ENCODE measurements around the gene SEMA5A. TPM values are rescaled to one million over a fixed set of nuclear protein-coding genes. Genes with fewer than 3 reads are reported as not detected.
A peak's percentile ranks its signal among the peaks of the same experiment; 100 is the strongest.

SEMA5A gene, protein sequence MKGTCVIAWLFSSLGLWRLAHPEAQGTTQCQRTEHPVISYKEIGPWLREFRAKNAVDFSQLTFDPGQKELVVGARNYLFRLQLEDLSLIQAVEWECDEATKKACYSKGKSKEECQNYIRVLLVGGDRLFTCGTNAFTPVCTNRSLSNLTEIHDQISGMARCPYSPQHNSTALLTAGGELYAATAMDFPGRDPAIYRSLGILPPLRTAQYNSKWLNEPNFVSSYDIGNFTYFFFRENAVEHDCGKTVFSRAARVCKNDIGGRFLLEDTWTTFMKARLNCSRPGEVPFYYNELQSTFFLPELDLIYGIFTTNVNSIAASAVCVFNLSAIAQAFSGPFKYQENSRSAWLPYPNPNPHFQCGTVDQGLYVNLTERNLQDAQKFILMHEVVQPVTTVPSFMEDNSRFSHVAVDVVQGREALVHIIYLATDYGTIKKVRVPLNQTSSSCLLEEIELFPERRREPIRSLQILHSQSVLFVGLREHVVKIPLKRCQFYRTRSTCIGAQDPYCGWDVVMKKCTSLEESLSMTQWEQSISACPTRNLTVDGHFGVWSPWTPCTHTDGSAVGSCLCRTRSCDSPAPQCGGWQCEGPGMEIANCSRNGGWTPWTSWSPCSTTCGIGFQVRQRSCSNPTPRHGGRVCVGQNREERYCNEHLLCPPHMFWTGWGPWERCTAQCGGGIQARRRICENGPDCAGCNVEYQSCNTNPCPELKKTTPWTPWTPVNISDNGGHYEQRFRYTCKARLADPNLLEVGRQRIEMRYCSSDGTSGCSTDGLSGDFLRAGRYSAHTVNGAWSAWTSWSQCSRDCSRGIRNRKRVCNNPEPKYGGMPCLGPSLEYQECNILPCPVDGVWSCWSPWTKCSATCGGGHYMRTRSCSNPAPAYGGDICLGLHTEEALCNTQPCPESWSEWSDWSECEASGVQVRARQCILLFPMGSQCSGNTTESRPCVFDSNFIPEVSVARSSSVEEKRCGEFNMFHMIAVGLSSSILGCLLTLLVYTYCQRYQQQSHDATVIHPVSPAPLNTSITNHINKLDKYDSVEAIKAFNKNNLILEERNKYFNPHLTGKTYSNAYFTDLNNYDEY
- total RNA-seq (ENCODE audit: unreplicated experiment), result 0.51 TPM
- long read RNA-seq, result 0 reads

DNA sequence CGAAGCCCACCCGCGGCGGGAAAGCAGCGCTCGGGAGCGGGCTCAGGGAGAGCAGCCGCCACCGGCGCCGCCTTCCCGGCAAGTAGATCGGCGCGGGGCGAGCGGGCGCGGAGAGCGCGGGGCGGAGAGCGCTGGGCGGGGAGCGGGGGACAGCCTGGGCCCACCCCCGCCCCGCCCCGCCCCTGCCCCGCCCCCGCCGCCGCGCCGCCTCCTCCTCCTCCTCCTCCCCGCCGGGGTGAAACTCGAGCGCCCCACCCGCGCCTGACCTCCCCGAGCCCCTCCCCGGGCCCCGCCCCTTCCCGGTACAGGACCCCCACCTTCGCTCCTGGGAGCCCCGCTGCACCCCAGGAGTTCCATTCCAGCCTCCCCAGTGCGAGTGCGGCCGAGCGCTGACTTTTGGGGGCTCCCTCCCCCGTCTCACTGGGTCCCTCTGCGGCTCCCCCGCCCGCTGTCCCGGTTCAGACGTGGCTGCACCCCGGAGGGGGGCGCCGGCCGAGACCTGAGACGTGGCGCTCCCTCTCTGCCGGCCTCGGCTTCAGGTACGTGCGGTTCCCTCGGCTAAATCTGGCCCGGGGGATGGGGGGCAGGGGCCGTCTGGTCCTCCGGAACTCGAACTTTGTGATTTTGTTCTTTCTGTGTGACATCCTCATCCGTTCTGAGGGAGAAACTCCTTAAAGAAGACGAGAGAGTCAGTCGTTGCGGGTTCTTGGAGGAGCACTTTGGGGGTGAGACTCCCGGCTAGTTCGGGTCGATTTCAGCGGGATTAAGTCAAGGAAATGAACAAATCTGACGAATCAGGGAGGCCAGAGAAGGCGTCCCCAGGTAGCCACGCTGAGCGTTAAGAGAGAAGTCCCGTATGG, at the start of gene SEMA5A:
SEMA5A (minus strand) TSS at position 84 of the 860 bp plus-strand sequence. CDS start 166,129 bp downstream, outside the sequence.
- Mint-ChIP-seq H3K4me3 (ENCODE audit: unreplicated experiment) (peak within 1 kb of the TSS; percentile 85), H3K27ac (ENCODE audit: unreplicated experiment) (no peak within 1 kb of the TSS)

GRCh38 chr5:9594913-9595312, 49.0 kb upstream of the SEMA5A start:
- no peaks in the 10 kb centered on the region for H3K36me3 Mint-ChIP-seq (ENCODE audit: unreplicated experiment)
- H3K4me1 Mint-ChIP-seq (ENCODE audit: low read depth, unreplicated experiment), result no peaks in the 10 kb centered on the region
- no peak overlapping the region for H3K4me3 Mint-ChIP-seq (ENCODE audit: unreplicated experiment)
- TF ChIP-seq, protein P1, sequence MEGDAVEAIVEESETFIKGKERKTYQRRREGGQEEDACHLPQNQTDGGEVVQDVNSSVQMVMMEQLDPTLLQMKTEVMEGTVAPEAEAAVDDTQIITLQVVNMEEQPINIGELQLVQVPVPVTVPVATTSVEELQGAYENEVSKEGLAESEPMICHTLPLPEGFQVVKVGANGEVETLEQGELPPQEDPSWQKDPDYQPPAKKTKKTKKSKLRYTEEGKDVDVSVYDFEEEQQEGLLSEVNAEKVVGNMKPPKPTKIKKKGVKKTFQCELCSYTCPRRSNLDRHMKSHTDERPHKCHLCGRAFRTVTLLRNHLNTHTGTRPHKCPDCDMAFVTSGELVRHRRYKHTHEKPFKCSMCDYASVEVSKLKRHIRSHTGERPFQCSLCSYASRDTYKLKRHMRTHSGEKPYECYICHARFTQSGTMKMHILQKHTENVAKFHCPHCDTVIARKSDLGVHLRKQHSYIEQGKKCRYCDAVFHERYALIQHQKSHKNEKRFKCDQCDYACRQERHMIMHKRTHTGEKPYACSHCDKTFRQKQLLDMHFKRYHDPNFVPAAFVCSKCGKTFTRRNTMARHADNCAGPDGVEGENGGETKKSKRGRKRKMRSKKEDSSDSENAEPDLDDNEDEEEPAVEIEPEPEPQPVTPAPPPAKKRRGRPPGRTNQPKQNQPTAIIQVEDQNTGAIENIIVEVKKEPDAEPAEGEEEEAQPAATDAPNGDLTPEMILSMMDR (IDR thresholded peaks at IDR 0.05; ENCODE audit: partially characterized antibody, unreplicated experiment), result no peak
- peaks cover 3% of the 10 kb centered on the region for H3K9me3 Mint-ChIP-seq (ENCODE audit: unreplicated experiment)
- no peak overlapping the region for H3K27ac Mint-ChIP-seq (ENCODE audit: unreplicated experiment)
- DNase-seq, result no peak
- no peaks in the 10 kb centered on the region for H3K27me3 Mint-ChIP-seq (ENCODE audit: unreplicated experiment)

More for the DNA sequence above, at the start of gene SEMA5A:
- Mint-ChIP-seq H3K4me1 (ENCODE audit: low read depth, unreplicated experiment) (peaks cover 7% of the 10 kb centered on the region), H3K9me3 (ENCODE audit: unreplicated experiment) (peaks cover 3% of the 10 kb centered on the region), H3K27me3 (ENCODE audit: unreplicated experiment) (peaks cover 5% of the 10 kb centered on the region), H3K36me3 (ENCODE audit: unreplicated experiment) (no peaks in the 10 kb centered on the region)
- TF ChIP-seq, protein P1 (IDR thresholded peaks at IDR 0.05; ENCODE audit: partially characterized antibody, unreplicated experiment), result no peak
- DNase-seq, result peak; percentile 71

- DNase-seq, result no peak
- Mint-ChIP-seq H3K4me1 (ENCODE audit: low read depth, unreplicated experiment) (no peaks in the 10 kb centered on the region), H3K36me3 (ENCODE audit: unreplicated experiment) (no peaks in the 10 kb centered on the region), H3K9me3 (ENCODE audit: unreplicated experiment) (peaks cover 1% of the 10 kb centered on the region), H3K27me3 (ENCODE audit: unreplicated experiment) (no peaks in the 10 kb centered on the region), H3K27ac (ENCODE audit: unreplicated experiment) (no peak overlapping the region), H3K4me3 (ENCODE audit: unreplicated experiment) (no peak overlapping the region)
- TF ChIP-seq, protein P1 (IDR thresholded peaks at IDR 0.05; ENCODE audit: partially characterized antibody, unreplicated experiment), result no peak
These were observed 43.4 kb upstream of the SEMA5A start for GRCh38 chr5:9589049-9589835.

DNA sequence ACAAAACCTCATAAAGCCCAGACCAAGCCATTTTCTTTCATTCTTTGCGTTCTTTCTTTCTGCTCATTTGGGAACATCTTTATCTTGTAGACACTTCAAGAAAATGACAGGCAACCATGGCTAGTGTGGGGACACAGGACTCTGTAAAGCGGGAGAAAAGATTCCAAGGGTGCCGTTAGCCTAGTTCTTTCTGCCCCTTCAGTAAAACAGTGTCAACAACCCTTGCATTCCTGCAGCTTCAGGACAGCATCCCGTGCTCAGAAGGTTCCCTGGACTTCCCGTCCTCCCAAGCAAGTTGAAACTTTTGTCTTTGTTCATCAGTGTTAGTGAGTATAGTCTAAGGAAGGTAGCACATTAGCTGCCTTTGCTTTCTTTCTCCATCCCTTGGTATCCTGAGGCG, 42.4 kb upstream of the SEMA5A start:
- H3K27me3 Mint-ChIP-seq (ENCODE audit: unreplicated experiment), result no peaks in the 10 kb centered on the region
- no peak overlapping the region for H3K27ac Mint-ChIP-seq (ENCODE audit: unreplicated experiment)
- TF ChIP-seq, protein P1 (IDR thresholded peaks at IDR 0.05; ENCODE audit: partially characterized antibody, unreplicated experiment), result no peak
- no peaks in the 10 kb centered on the region for H3K36me3 Mint-ChIP-seq (ENCODE audit: unreplicated experiment)
- DNase-seq, result no peak
- no peaks in the 10 kb centered on the region for H3K4me1 Mint-ChIP-seq (ENCODE audit: low read depth, unreplicated experiment)
- peaks cover 1% of the 10 kb centered on the region for H3K9me3 Mint-ChIP-seq (ENCODE audit: unreplicated experiment)
- no peak overlapping the region for H3K4me3 Mint-ChIP-seq (ENCODE audit: unreplicated experiment)
